Measurements from ENCODE around the gene ADI1.

- TF ChIP-seq CTCF (conservative IDR thresholded peaks at IDR 0.05; ENCODE audit: low read length) (no peak), EZH2phosphoT487 (IDR thresholded peaks at IDR 0.05; ENCODE audit: borderline replicate concordance, low read depth, low read length) (no peak)
These were observed 63.2 kb downstream of the ADI1 start for GRCh38 chr2:3456125-3456524.
